K562 (cell line): ENCODE data around the gene C3orf70. TPM values are rescaled to one million over a fixed set of nuclear protein-coding genes. Genes with fewer than 3 reads are reported as not detected.

ENCODE experiments used
- ATAC-seq: fragments of 200-7000 bp; cut with Tn5 transposase; 3 replicates; pipeline ENCODE4 v1.9.1; 2020; ENCODE audit warnings: moderate library complexity
- BruUV-seq: library from RNA; stranded (reverse); fragments of 400-500 nt; replicated peaks from 2 replicates; lab custom pipeline; 2021; lab: Mats Ljungman, UMichigan
- CTCF ChIA-PET: fragments of 300-600 bp; formaldehyde crosslinking; extraction: SDS; loops from one replicate; lab custom pipeline; 2021; ENCODE audit warnings: low intra/inter-chr PET ratio; lab: Yijun Ruan, JAX
- POLR2A ChIA-PET: fragments of 300-600, 350-650 bp; sonication (Branson Sonifier 250); formaldehyde crosslinking; extraction: SDS; loops from one replicate; lab custom pipeline; 2021; ENCODE audit warnings: antibody characterized with exemption, inconsistent platforms; lab: Yijun Ruan, JAX
- DNase-seq, 4 experiments: peaks; one replicate each; pipeline versions ENCODE4 v3.0.0 to v3.0.0-alpha.2; 2011 to 2018; ENCODE audit warnings: low spot score in 3 of 4, mixed read lengths in 3 of 4; ENCODE audit errors: extremely low read depth in 1 of 4
- FAIRE-seq: peaks from 2 replicates; lab custom pipeline; 2011; peaks lifted over from hg19 to GRCh38; lab: Jason Lieb, UNC
- H2AFZ ChIP-seq: 2 replicates; pipeline ENCODE4 v1.6.0; 2011; ENCODE audit warnings: low read depth, low read length, control low read depth, inconsistent platforms
- H3K27ac ChIP-seq: fragments of 200-600 bp; 3 replicates; pipeline ENCODE4 v1.8.0; 2011; ENCODE audit warnings: low read depth, mild to moderate bottlenecking, control low read depth, inconsistent platforms, low read length, moderate library complexity, mixed read lengths; ENCODE audit errors: extremely low read depth
- H3K27me3 ChIP-seq, 2 experiments: fragments of 300-600 bp in 1 of 2; 2 replicates in 1 of 2; 3 replicates in 1 of 2; pipeline versions ENCODE4 v1.6.0 to v1.8.0; 2011; ENCODE audit warnings: inconsistent platforms in 2 of 2, low read length in 2 of 2, mild to moderate bottlenecking in 1 of 2, mixed read lengths in 1 of 2, moderate library complexity in 1 of 2; ENCODE audit not compliant: control insufficient read depth in 2 of 2, insufficient read depth in 2 of 2
- H3K36me3 ChIP-seq: fragments of 300-600 bp; 3 replicates; pipeline ENCODE4 v1.8.0; 2011; ENCODE audit warnings: mild to moderate bottlenecking, low read length, inconsistent platforms; ENCODE audit not compliant: control insufficient read depth, insufficient read depth
- H3K4me1 ChIP-seq, 2 experiments: fragments of 200-600 bp in 1 of 2; replicated peaks in 1 of 2; 2 replicates in 1 of 2; 3 replicates in 1 of 2; pipeline versions ENCODE4 v1.5.1 to v1.8.0; 2011; ENCODE audit warnings: inconsistent platforms in 2 of 2, low read length in 2 of 2, mild to moderate bottlenecking in 1 of 2, mixed read lengths in 1 of 2, moderate library complexity in 1 of 2; ENCODE audit not compliant: control insufficient read depth in 2 of 2, insufficient read depth in 2 of 2
- H3K4me2 ChIP-seq: 2 replicates; pipeline ENCODE4 v1.6.1; 2011; ENCODE audit warnings: low read length, control low read depth, inconsistent platforms, mixed read lengths; ENCODE audit not compliant: insufficient read depth
- H3K4me3 ChIP-seq: fragments of 200-600 bp; sonication (generic), shearing (Covaris generic); 2 replicates; pipeline ENCODE4 v1.5.1; 2016; ENCODE audit warnings: control low read depth, inconsistent platforms
- H3K79me2 ChIP-seq: fragments of 200-600 bp; 3 replicates; pipeline ENCODE4 v1.8.0; 2011; ENCODE audit warnings: low read length, inconsistent platforms; ENCODE audit not compliant: control insufficient read depth, insufficient read depth
- H3K9ac ChIP-seq, 2 experiments: 2 replicates each; pipeline versions ENCODE4 v1.6.0 to v1.6.1; 2011; ENCODE audit warnings: low read depth in 2 of 2, low read length in 2 of 2, control low read depth in 1 of 2, inconsistent platforms in 1 of 2, mild to moderate bottlenecking in 1 of 2, mixed read lengths in 1 of 2; ENCODE audit not compliant: insufficient read depth in 1 of 2
- H3K9me1 ChIP-seq: one replicate; pipeline ENCODE4 v1.6.0; 2011; ENCODE audit warnings: inconsistent platforms, mild to moderate bottlenecking, low read length, moderate library complexity; ENCODE audit not compliant: control insufficient read depth, insufficient read depth
- H3K9me3 ChIP-seq: replicated peaks from 2 replicates; pipeline ENCODE4 v1.5.1; 2011; ENCODE audit warnings: low read depth, low read length, inconsistent platforms; ENCODE audit not compliant: control insufficient read depth, insufficient read depth
- H4K20me1 ChIP-seq: replicated peaks from 2 replicates; pipeline ENCODE4 v1.6.1; 2011; ENCODE audit warnings: low read length, inconsistent platforms, mixed read lengths; ENCODE audit not compliant: control insufficient read depth, insufficient read depth
- CXXC5 ChIP-seq: fragments of 250-450 bp; sonication (Bioruptor Pico); IDR thresholded peaks from 2 replicates; pipeline ENCODE4 v1.8.0; 2022; ENCODE audit warnings: inconsistent platforms, mild to moderate bottlenecking, moderate library complexity
- GABPA ChIP-seq: fragments of 200-800 bp; sonication (Bioruptor generic); conservative IDR thresholded peaks from 2 replicates; pipeline ENCODE4 v1.6.1; 2016; ENCODE audit warnings: low read depth, missing genetic modification characterization, missing compliant biosample characterization
- NR2C2 ChIP-seq, 2 experiments: fragments of 200-800 bp in 1 of 2; sonication (Bioruptor generic) in 1 of 2; sonication (generic) in 1 of 2; formaldehyde crosslinking in 1 of 2; IDR thresholded peaks; 2 replicates each; pipeline versions ENCODE4 v1.6.1 to v1.8.0; 2016 to 2022; ENCODE audit warnings: mild to moderate bottlenecking in 1 of 2, missing compliant biosample characterization in 1 of 2, missing genetic modification characterization in 1 of 2, missing genetic modification reagents in 1 of 2
- TGIF2 ChIP-seq: sonication (generic); formaldehyde crosslinking; IDR thresholded peaks from 2 replicates; pipeline ENCODE4 v1.8.1; 2022; ENCODE audit warnings: mild to moderate bottlenecking, missing genetic modification reagents, moderate library complexity
- ZBTB11 ChIP-seq, 3 experiments: fragments of 200-800 bp in 1 of 3; fragments of 250-450 bp in 1 of 3; fragments of 450-650 bp in 1 of 3; sonication (Bioruptor Pico) in 1 of 3; sonication (Bioruptor generic) in 1 of 3; formaldehyde crosslinking in 1 of 3; IDR thresholded peaks; 2 replicates each; pipeline versions ENCODE4 v1.6.1 to v1.8.0; 2016 to 2022; ENCODE audit warnings: mild to moderate bottlenecking in 2 of 3, missing genetic modification characterization in 2 of 3, missing compliant biosample characterization in 1 of 3, moderate library complexity in 1 of 3
- ZBTB40 ChIP-seq, 2 experiments: fragments of 450-650 bp in 1 of 2; sonication (generic) in 1 of 2; formaldehyde crosslinking in 1 of 2; IDR thresholded peaks; 2 replicates each; pipeline versions ENCODE4 v1.7.1 to v1.9.0; 2016 to 2022; ENCODE audit warnings: inconsistent platforms in 1 of 2, mild to moderate bottlenecking in 1 of 2, missing genetic modification reagents in 1 of 2
- ZBTB8A ChIP-seq: fragments of 450-650 bp; IDR thresholded peaks from 2 replicates; pipeline ENCODE4 v1.6.1; 2018; ENCODE audit warnings: mild to moderate bottlenecking, moderate library complexity; ENCODE audit not compliant: partially characterized antibody
- ZNF12 ChIP-seq: sonication (generic); formaldehyde crosslinking; IDR thresholded peaks from 2 replicates; pipeline ENCODE4 v1.4.0; 2020; ENCODE audit warnings: mild to moderate bottlenecking, missing genetic modification reagents
- WGBS: fragments of 100-300 bp; shearing (Covaris generic); methylation state at CpG from one replicate; pipeline ENCODE4 v1.1.6; 2016; ENCODE audit warnings: low coverage, mixed read lengths; ENCODE audit not compliant: insufficient coverage; ENCODE audit errors: missing lambda C conversion rate; 5-methylcytosine and 5-hydroxymethylcytosine counted together
- in situ Hi-C: fragments of 300-500 bp; cut with MboI; formaldehyde crosslinking; loops from 4 replicates; pipeline ENCODE4 v1.15.0; 2018; ENCODE audit warnings: inconsistent platforms, mixed read lengths
- intact Hi-C: fragments of 100-400 bp; cut with micrococcal nuclease; formaldehyde crosslinking; loops from 2 replicates; pipeline ENCODE4 v1.14.2; 2022
- polyA plus RNA-seq, 8 experiments: library from polyadenylated mRNA; depleted of rRNA in 4 of 8; stranded (reverse) in 5 of 8; unstranded in 3 of 8; fragments of >200 nt; fragmentation: Nextera tagmentation in 2 of 8; fragmentation: Illumina TruSeq in 1 of 8; extraction: Ambion mirVana in 2 of 8; extraction: Trizol in 1 of 8; gene quantifications; 2 replicates each; pipeline versions ENCODE4 v1.2.1 to v1.2.3, GENCODE V29; 2011 to 2014; ENCODE audit warnings: inconsistent platforms in 1 of 8, missing spikeins in 1 of 8
- total RNA-seq, 7 experiments: library from RNA; depleted of rRNA in 6 of 7; stranded (reverse); fragments of >200 nt in 6 of 7; fragmentation: Illumina TruSeq in 2 of 7; extraction: Trizol in 2 of 7; gene quantifications; 2 replicates each; pipeline versions ENCODE4 v1.2.1 to v1.2.3, GENCODE V29; 2011 to 2021; ENCODE audit warnings: low replicate concordance in 1 of 7

The C3orf70 gene
- total and polyA plus RNA-seq, 9 of the 15 experiments (the other 6 are each of a cell fraction or from before 2014, with no cell fraction given): 0.01 to 0.04 (median 0.03) TPM; not detected in 6

DNA sequence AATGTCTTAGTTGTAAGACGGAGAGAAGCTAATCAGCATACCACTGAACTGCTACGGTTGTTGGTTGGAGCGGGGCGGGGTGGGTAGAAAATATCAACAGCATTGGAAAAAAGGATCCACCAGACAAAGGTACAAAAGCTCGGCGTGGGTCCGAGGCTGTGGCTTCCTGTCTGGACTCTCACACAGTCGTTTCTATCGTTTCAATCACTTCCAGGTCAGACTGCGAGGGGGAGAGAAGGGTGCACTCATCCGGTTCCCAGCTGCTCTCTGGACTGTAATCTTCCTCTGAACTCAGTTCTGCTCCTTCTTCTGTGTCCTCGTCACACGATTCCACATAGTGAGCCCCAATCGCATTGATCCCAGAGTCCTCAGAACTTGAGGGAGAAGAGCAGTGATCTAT, 70.0 kb downstream of the C3orf70 start:
- ATAC-seq (peak; percentile 50), DNase-seq (no peak), FAIRE-seq (no peak)
- H3K4me2 ChIP-seq: peak overlapping the region; percentile 47
- no peak overlapping the region for H3K4me3 ChIP-seq
- POLR2A ChIA-PET: no interaction called here
- CTCF ChIA-PET: no interaction called here
- H3K9me3 ChIP-seq: no peaks in the 10 kb centered on the region
- no peaks in the 10 kb centered on the region for H3K9me1 ChIP-seq
- no peaks in the 10 kb centered on the region; a peak in 1 of 5 replicates for H3K4me1 ChIP-seq
- H3K9ac ChIP-seq: no peak overlapping the region
- no peaks in the 10 kb centered on the region for H3K79me2 ChIP-seq
- WGBS: 19% methylated on average over 14 of the region's 14 CpGs
- H3K36me3 ChIP-seq: no peaks in the 10 kb centered on the region
- H2AFZ ChIP-seq: peak overlapping the region; percentile 73
- intact Hi-C loops (loop anchor here (5.0 to 10.0 kb wide), 2 partner anchors 94 to 192 kb away; no protein-coding TSS in a partner anchor), in situ Hi-C loops (no loop called here)
- no peaks in the 10 kb centered on the region for H4K20me1 ChIP-seq
- BruUV-seq: no TSS peak
- no peak overlapping the region for H3K27ac ChIP-seq
- H3K27me3 ChIP-seq: peaks cover 22 to 32% of the 10 kb centered on the region in 2 experiments
- 0 out of 2 replicates have a peak, but pooled peaks have one; percentile 16 for TF ChIP-seq CXXC5 (CRISPR knock-in tag)
- no peak for TF ChIP-seq TGIF2 (CRISPR knock-in tag)
- no peak for TF ChIP-seq ZNF12 (CRISPR knock-in tag)
- peak; percentile 58; the same call in 1 of the 2 replicates for TF ChIP-seq ZBTB40 (IDR thresholded peaks at IDR 0.05)
- no peak for TF ChIP-seq ZBTB40 (CRISPR knock-in tag; IDR thresholded peaks at IDR 0.05)
- TF ChIP-seq NR2C2 (CRISPR knock-in tag; IDR thresholded peaks at IDR 0.05): peak; percentile 76; the same call in 1 of the 2 replicates
- TF ChIP-seq NR2C2 (tag; IDR thresholded peaks at IDR 0.05): peak; percentile 83
- TF ChIP-seq GABPA (tag): peak; percentile 70
- peak in 1 of 3 experiments; percentile 20; a peak in 1 of 6 replicates for TF ChIP-seq ZBTB11 (CRISPR knock-in tag; IDR thresholded peaks at IDR 0.05)
- TF ChIP-seq ZBTB8A: no peak
